Caco-2 (cell line): ENCODE data around the gene SYN1. TPM values are rescaled to one million over a fixed set of nuclear protein-coding genes. Genes with fewer than 3 reads are reported as not detected.
A peak's percentile ranks its signal among the peaks of the same experiment; 100 is the strongest.

Experiments
- BruUV-seq: library from RNA; stranded (reverse); fragments of 400-500 nt; replicated peaks from 2 replicates; lab custom pipeline; 2021; lab: Mats Ljungman, UMichigan
- CTCF ChIA-PET: fragments of 300-600 bp; sonication (Branson Sonifier 250); formaldehyde crosslinking; loops from one replicate; lab custom pipeline; 2022; ENCODE audit warnings: antibody characterized with exemption; lab: Charles Lee
- POLR2A ChIA-PET: fragments of 300-600 bp; sonication (Branson Sonifier 250); formaldehyde crosslinking; loops from one replicate; lab custom pipeline; 2022; ENCODE audit warnings: antibody characterized with exemption; lab: Charles Lee
- DNase-seq, 2 experiments: peaks; one replicate each; pipeline versions ENCODE4 v3.0.0 to v3.0.0-alpha.2; 2020 to 2022
- H3K27me3 ChIP-seq: replicated peaks from 2 replicates; pipeline ENCODE4 v1.6.0; 2011; ENCODE audit warnings: low read length; ENCODE audit not compliant: control insufficient read depth, insufficient read depth
- H3K36me3 ChIP-seq: 2 replicates; pipeline ENCODE4 v1.5.1; 2011; ENCODE audit warnings: low read length; ENCODE audit not compliant: control insufficient read depth, insufficient read depth
- H3K4me1 ChIP-seq: fragments of 250-450 bp; sonication (Bioruptor Pico); 2 replicates; pipeline ENCODE4 v1.5.1; 2020; ENCODE audit warnings: mild to moderate bottlenecking
- H3K4me3 ChIP-seq: 2 replicates; pipeline ENCODE4 v1.5.1; 2011; ENCODE audit warnings: low read depth, mild to moderate bottlenecking, control low read depth, low read length
- H3K9me3 ChIP-seq: fragments of 250-450 bp; sonication (Bioruptor Pico); 2 replicates; pipeline ENCODE4 v1.5.1; 2020; ENCODE audit warnings: mild to moderate bottlenecking, moderate library complexity
- H3K27ac Mint-ChIP-seq: one replicate; pipeline ENCODE4 v1.8.0; 2022; ENCODE audit warnings: mixed read lengths; ENCODE audit not compliant: unreplicated experiment
- H3K27me3 Mint-ChIP-seq: one replicate; pipeline ENCODE4 v1.8.0; 2022; ENCODE audit warnings: mixed read lengths; ENCODE audit not compliant: insufficient read depth, unreplicated experiment
- H3K36me3 Mint-ChIP-seq: one replicate; pipeline ENCODE4 v1.8.0; 2022; ENCODE audit warnings: mild to moderate bottlenecking, mixed read lengths; ENCODE audit not compliant: insufficient read depth, unreplicated experiment
- H3K4me1 Mint-ChIP-seq: one replicate; pipeline ENCODE4 v1.8.0; 2022; ENCODE audit warnings: low read depth, mixed read lengths; ENCODE audit not compliant: unreplicated experiment
- H3K4me3 Mint-ChIP-seq: one replicate; pipeline ENCODE4 v1.8.0; 2022; ENCODE audit warnings: mild to moderate bottlenecking, moderate library complexity, mixed read lengths; ENCODE audit not compliant: unreplicated experiment
- H3K9me3 Mint-ChIP-seq: one replicate; pipeline ENCODE4 v1.8.0; 2022; ENCODE audit warnings: mixed read lengths; ENCODE audit not compliant: unreplicated experiment
- intact Hi-C: fragments of 100-400 bp; cut with micrococcal nuclease; formaldehyde crosslinking; loops from one replicate; pipeline ENCODE4 v1.10.0; 2022; ENCODE audit not compliant: unreplicated experiment
- microRNA-seq: library from miRNA; unstranded; fragments of <30 nt; microRNA quantifications from one replicate; pipeline ENCODE4 v1.2.0, GENCODE V29; 2022
- total RNA-seq: library from RNA; stranded (reverse); gene quantifications from 2 replicates; pipeline ENCODE4 v1.2.3, GENCODE V29; 2022
- TF ChIP-seq, protein P1 (sequence below), 2 experiments: fragments of 200-600 bp in 1 of 2; IDR thresholded peaks; 1 replicate in 1 of 2; 2 replicates in 1 of 2; pipeline versions ENCODE4 v1.5.1 to v1.8.0; 2011 to 2022; ENCODE audit warnings: antibody characterized with exemption in 1 of 2, control low read depth in 1 of 2, inconsistent platforms in 1 of 2, low read depth in 1 of 2, low read length in 1 of 2, mild to moderate bottlenecking in 1 of 2, moderate library complexity in 1 of 2; ENCODE audit not compliant: insufficient read depth in 1 of 2, severe bottlenecking in 1 of 2, unreplicated experiment in 1 of 2

The SYN1 gene
- total RNA-seq, 1 experiment from 2014 or later, result not detected

DNA sequence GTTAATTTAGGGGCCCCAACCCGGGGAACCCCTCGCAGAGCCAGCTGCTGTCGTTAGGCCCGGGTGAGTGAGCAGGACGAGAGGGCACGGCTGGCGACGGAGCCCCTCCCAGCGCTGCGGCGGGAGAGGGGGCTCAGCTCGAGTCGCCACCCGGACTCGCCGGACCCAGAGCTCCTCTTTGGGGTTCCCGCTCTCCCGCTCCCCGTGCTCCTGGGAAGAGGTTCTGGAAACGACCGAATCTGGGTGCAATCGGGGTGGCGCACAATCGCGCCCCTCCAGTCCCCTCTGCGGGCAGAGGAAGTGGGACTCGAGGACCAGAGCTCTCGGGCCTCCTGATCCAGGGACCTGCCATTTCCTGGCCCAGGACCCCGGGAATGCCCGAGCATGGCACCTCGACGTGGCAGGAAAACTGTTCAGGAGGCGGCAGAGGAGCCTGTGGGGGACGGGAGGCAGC lies 95.9 kb downstream of the SYN1 start:
- Mint-ChIP-seq H3K27me3 (peaks cover 3% of the 10 kb centered on the region), H3K36me3 (no peaks in the 10 kb centered on the region), H3K9me3 (no peaks in the 10 kb centered on the region), H3K4me3 (peak overlapping the region; percentile 68), H3K4me1 (no peaks in the 10 kb centered on the region), H3K27ac (no peak overlapping the region)
- CTCF ChIA-PET, result interaction anchor here (0.6 to 1.6 kb wide), 6 partner anchors 26 to 379 kb away, joined by 3 to 10 read pairs (median 8); partner anchors contain the start of genes CDK16 and RBM10
- no peak for DNase-seq
- H3K27me3 ChIP-seq, result no peaks in the 10 kb centered on the region
- POLR2A ChIA-PET, result interaction anchor here (1.1 kb wide), 1 partner anchor 290 kb away, joined by 5 read pairs; the partner anchor contains the start of gene USP11
- H3K36me3 ChIP-seq, result no peaks in the 10 kb centered on the region
- H3K4me3 ChIP-seq, result peak overlapping the region; percentile 52
- BruUV-seq, result no TSS peak
- intact Hi-C loops, result loop anchor here (1.0 to 5.0 kb wide), 2 partner anchors 141 to 330 kb away; partner anchors contain the start of gene UBA1
- H3K4me1 ChIP-seq, result no peaks in the 10 kb centered on the region
- TF ChIP-seq, protein P1, sequence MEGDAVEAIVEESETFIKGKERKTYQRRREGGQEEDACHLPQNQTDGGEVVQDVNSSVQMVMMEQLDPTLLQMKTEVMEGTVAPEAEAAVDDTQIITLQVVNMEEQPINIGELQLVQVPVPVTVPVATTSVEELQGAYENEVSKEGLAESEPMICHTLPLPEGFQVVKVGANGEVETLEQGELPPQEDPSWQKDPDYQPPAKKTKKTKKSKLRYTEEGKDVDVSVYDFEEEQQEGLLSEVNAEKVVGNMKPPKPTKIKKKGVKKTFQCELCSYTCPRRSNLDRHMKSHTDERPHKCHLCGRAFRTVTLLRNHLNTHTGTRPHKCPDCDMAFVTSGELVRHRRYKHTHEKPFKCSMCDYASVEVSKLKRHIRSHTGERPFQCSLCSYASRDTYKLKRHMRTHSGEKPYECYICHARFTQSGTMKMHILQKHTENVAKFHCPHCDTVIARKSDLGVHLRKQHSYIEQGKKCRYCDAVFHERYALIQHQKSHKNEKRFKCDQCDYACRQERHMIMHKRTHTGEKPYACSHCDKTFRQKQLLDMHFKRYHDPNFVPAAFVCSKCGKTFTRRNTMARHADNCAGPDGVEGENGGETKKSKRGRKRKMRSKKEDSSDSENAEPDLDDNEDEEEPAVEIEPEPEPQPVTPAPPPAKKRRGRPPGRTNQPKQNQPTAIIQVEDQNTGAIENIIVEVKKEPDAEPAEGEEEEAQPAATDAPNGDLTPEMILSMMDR (IDR thresholded peaks at IDR 0.05; ENCODE audit: insufficient read depth in 1 of 2, low read depth in 1 of 2, low read length in 1 of 2, severe bottlenecking in 1 of 2, unreplicated experiment in 1 of 2), result no peak
- no peaks in the 10 kb centered on the region for H3K9me3 ChIP-seq

- Mint-ChIP-seq H3K36me3 (no peaks in the 10 kb centered on the region), H3K4me3 (peak overlapping the region; percentile 68), H3K27ac (no peak overlapping the region), H3K27me3 (peaks cover 3% of the 10 kb centered on the region), H3K9me3 (no peaks in the 10 kb centered on the region), H3K4me1 (no peaks in the 10 kb centered on the region)
- Histone ChIP-seq H3K9me3 (no peaks in the 10 kb centered on the region), H3K4me3 (peak overlapping the region; percentile 52), H3K27me3 (no peaks in the 10 kb centered on the region), H3K4me1 (no peaks in the 10 kb centered on the region), H3K36me3 (no peaks in the 10 kb centered on the region)
- TF ChIP-seq, protein P1 (IDR thresholded peaks at IDR 0.05; ENCODE audit: insufficient read depth in 1 of 2, low read depth in 1 of 2, low read length in 1 of 2, severe bottlenecking in 1 of 2, unreplicated experiment in 1 of 2), result peak; percentile 71 to 75
- ChIA-PET POLR2A (interaction anchor here (1.1 kb wide), 1 partner anchor 290 kb away, joined by 5 read pairs; the partner anchor contains the start of gene USP11), CTCF (interaction anchor here (1.0 to 1.6 kb wide), 6 partner anchors 26 to 378 kb away, joined by 3 to 10 read pairs (median 5); partner anchors contain the start of genes CDK16 and RBM10)
- BruUV-seq, result no TSS peak
- intact Hi-C loops, result loop anchor here (1.0 to 5.0 kb wide), 2 partner anchors 141 to 330 kb away; partner anchors contain the start of gene UBA1
- peak; percentile 63 to 86 for DNase-seq
Observed at GRCh38 chrX:47523297-47523696, 96.4 kb downstream of the SYN1 start.

Small RNA genes within 50 kb of the gene (microRNA-seq; reads per million reads assigned to microRNA genes)
- not detected for gene MIR4769

Other genes with a start within 250 kb of the SYN1 start
- gene ZNF157, start 249.3 kb downstream of the SYN1 start, total RNA-seq, result not detected in 2 replicates
- gene ZNF41, start 136.6 kb downstream of the SYN1 start, total RNA-seq, result 5.1 and 6.6 TPM in 2 replicates
- gene ARAF, start 58.7 kb downstream of the SYN1 start, total RNA-seq, result 65.4 and 68.5 TPM in 2 replicates
- gene TIMP1, start 37.4 kb downstream of the SYN1 start, total RNA-seq, result 3.9 and 5.0 TPM in 2 replicates
- 0.34 and 0.88 TPM in 2 replicates for gene CFP, start 10.1 kb upstream of the SYN1 start, total RNA-seq
- gene ELK1, start 30.7 kb upstream of the SYN1 start, total RNA-seq, result 28.9 and 29.3 TPM in 2 replicates
- 116 and 120 TPM in 2 replicates for gene UXT, start 39.3 kb upstream of the SYN1 start, total RNA-seq
- gene ZNF81, start 217.0 kb upstream of the SYN1 start, total RNA-seq, result 7.7 and 9.5 TPM in 2 replicates